Smooth muscle cell (in vitro differentiated cells): Measurements from ENCODE around the gene LRRC45. TPM values are rescaled to one million over a fixed set of nuclear protein-coding genes. Genes with fewer than 3 reads are reported as not detected.

Experiments
- DNase-seq: peaks from one replicate; lab custom pipeline; 2025; ENCODE audit not compliant: unreplicated experiment; lab: John Stamatoyannopoulos, UW
- H2AFZ ChIP-seq: fragments of 200-600 bp; sonication (generic); 2 replicates; pipeline ENCODE4 v1.6.0; 2016; ENCODE audit warnings: antibody characterized with exemption, low read depth, mild to moderate bottlenecking
- H3F3A ChIP-seq: fragments of 200-600 bp; sonication (generic); 2 replicates; pipeline ENCODE4 v1.6.0; 2017; ENCODE audit warnings: antibody characterized with exemption, low read depth
- H3K27ac ChIP-seq: fragments of 200-600 bp; sonication (generic); 2 replicates; pipeline ENCODE4 v1.5.1; 2016; ENCODE audit warnings: low read depth, mild to moderate bottlenecking
- H3K27me3 ChIP-seq: fragments of 200-600 bp; sonication (generic); 2 replicates; pipeline ENCODE4 v1.6.1; 2016; ENCODE audit warnings: low read depth, mild to moderate bottlenecking
- H3K36me3 ChIP-seq: fragments of 200-600 bp; sonication (generic); 2 replicates; pipeline ENCODE4 v1.5.1; 2016; ENCODE audit warnings: low read depth
- H3K4me1 ChIP-seq: fragments of 200-600 bp; sonication (generic); 2 replicates; pipeline ENCODE4 v1.5.1; 2016; ENCODE audit warnings: low read depth
- H3K4me2 ChIP-seq: fragments of 200-600 bp; sonication (generic); 2 replicates; pipeline ENCODE4 v1.6.0; 2016; ENCODE audit warnings: mild to moderate bottlenecking
- H3K4me3 ChIP-seq: fragments of 200-600 bp; sonication (generic); 2 replicates; pipeline ENCODE4 v1.5.1; 2016; ENCODE audit warnings: mild to moderate bottlenecking
- H3K79me2 ChIP-seq: fragments of 200-600 bp; sonication (generic); 2 replicates; pipeline ENCODE4 v1.6.0; 2016; ENCODE audit warnings: low read depth, mild to moderate bottlenecking
- H3K9ac ChIP-seq: fragments of 200-600 bp; sonication (generic); 2 replicates; pipeline ENCODE4 v1.6.0; 2016; ENCODE audit warnings: low read depth
- H3K9me3 ChIP-seq: fragments of 200-600 bp; sonication (generic); replicated peaks from 2 replicates; pipeline ENCODE4 v1.5.1; 2016; ENCODE audit warnings: low read depth
- H4K20me1 ChIP-seq: fragments of 200-600 bp; sonication (generic); 2 replicates; pipeline ENCODE4 v1.6.0; 2016; ENCODE audit warnings: low read depth
- CTCF ChIP-seq: fragments of 200-600 bp; sonication (generic); IDR thresholded peaks from 2 replicates; pipeline ENCODE4 v1.5.1; 2017; ENCODE audit warnings: borderline replicate concordance, mild to moderate bottlenecking, antibody characterized with exemption; ENCODE audit not compliant: insufficient read depth, poor library complexity, severe bottlenecking
- WGBS: methylation state at CpG from one replicate; pipeline ENCODE4 v1.1.7; 2016; ENCODE audit warnings: low lambda C conversion rate; 5-methylcytosine and 5-hydroxymethylcytosine counted together
- polyA plus RNA-seq: library from polyadenylated mRNA; unstranded; fragments of >200 nt; fragmentation: Nextera tagmentation; extraction: Ambion mirVana; gene quantifications from 2 replicates; pipeline ENCODE4 v1.2.1, GENCODE V29; 2016
- total RNA-seq: library from RNA; depleted of rRNA; stranded (reverse); fragments of >200 nt; gene quantifications from 2 replicates; pipeline ENCODE4 v1.2.3, GENCODE V29; 2014

LRRC45 gene
- total and polyA plus RNA-seq, 2 experiments from 2014 or later: 9.6 to 13.5 TPM

- no peak overlapping the region for H3K4me3 ChIP-seq
- H3K9ac ChIP-seq: peak overlapping the region; percentile 62
- no peaks in the 10 kb centered on the region for H3K79me2 ChIP-seq
- H3F3A ChIP-seq: peaks cover 12% of the 10 kb centered on the region
- H3K9me3 ChIP-seq: no peaks in the 10 kb centered on the region
- DNase-seq: no peak
- H3K36me3 ChIP-seq: no peaks in the 10 kb centered on the region
- H2AFZ ChIP-seq: no peak overlapping the region
- H3K4me1 ChIP-seq: peaks cover 6% of the 10 kb centered on the region
- TF ChIP-seq CTCF: no peak
- H3K27me3 ChIP-seq: no peaks in the 10 kb centered on the region
- no peaks in the 10 kb centered on the region for H4K20me1 ChIP-seq
- peak overlapping the region; percentile 74 for H3K4me2 ChIP-seq
- 94% methylated on average over 40 of the region's 41 CpGs for WGBS
- peak overlapping the region; percentile 90 for H3K27ac ChIP-seq
These were observed 18.3 kb upstream of the LRRC45 start for GRCh38 chr17:82004517-82005455.

GRCh38 chr17:82005701-82006348 lies 17.3 kb upstream of the LRRC45 start:
- Histone ChIP-seq H3K4me3 (no peak overlapping the region), H3F3A (peaks cover 12% of the 10 kb centered on the region), H4K20me1 (no peaks in the 10 kb centered on the region), H3K27me3 (no peaks in the 10 kb centered on the region), H3K36me3 (no peaks in the 10 kb centered on the region), H3K9me3 (no peaks in the 10 kb centered on the region), H2AFZ (no peak overlapping the region), H3K79me2 (no peaks in the 10 kb centered on the region), H3K4me2 (no peak overlapping the region), H3K9ac (no peak overlapping the region), H3K27ac (no peak overlapping the region), H3K4me1 (peaks cover 6% of the 10 kb centered on the region)
- TF ChIP-seq CTCF: no peak
- DNase-seq: no peak
- WGBS: 85% methylated on average over 30 of the region's 30 CpGs

- peaks cover 6% of the 10 kb centered on the region for H3K4me1 ChIP-seq
- 77% methylated on average over 24 of the region's 24 CpGs for WGBS
- no peak overlapping the region for H2AFZ ChIP-seq
- no peaks in the 10 kb centered on the region for H3K27me3 ChIP-seq
- H3K4me2 ChIP-seq: no peak overlapping the region
- no peaks in the 10 kb centered on the region for H3K79me2 ChIP-seq
- no peaks in the 10 kb centered on the region for H3K36me3 ChIP-seq
- no peak overlapping the region for H3K9ac ChIP-seq
- no peaks in the 10 kb centered on the region for H4K20me1 ChIP-seq
- DNase-seq: no peak
- no peak for TF ChIP-seq CTCF
- H3K9me3 ChIP-seq: no peaks in the 10 kb centered on the region
- no peak overlapping the region for H3K4me3 ChIP-seq
- no peak overlapping the region for H3K27ac ChIP-seq
- peaks cover 12% of the 10 kb centered on the region for H3F3A ChIP-seq
These were observed 16.5 kb upstream of the LRRC45 start for GRCh38 chr17:82006468-82007227.
